NCI-H345 (cell line): ENCODE data around the gene CDK9.
"Not testable (repeated sequence)": the region's sequence is repeated elsewhere in the genome, so short reads cannot be mapped to it uniquely, and the experiment has no call there.

Source experiments
- DNase-seq: peaks from one replicate; lab custom pipeline; 2025; lab: John Stamatoyannopoulos, UW

The CDK9 gene

DNA sequence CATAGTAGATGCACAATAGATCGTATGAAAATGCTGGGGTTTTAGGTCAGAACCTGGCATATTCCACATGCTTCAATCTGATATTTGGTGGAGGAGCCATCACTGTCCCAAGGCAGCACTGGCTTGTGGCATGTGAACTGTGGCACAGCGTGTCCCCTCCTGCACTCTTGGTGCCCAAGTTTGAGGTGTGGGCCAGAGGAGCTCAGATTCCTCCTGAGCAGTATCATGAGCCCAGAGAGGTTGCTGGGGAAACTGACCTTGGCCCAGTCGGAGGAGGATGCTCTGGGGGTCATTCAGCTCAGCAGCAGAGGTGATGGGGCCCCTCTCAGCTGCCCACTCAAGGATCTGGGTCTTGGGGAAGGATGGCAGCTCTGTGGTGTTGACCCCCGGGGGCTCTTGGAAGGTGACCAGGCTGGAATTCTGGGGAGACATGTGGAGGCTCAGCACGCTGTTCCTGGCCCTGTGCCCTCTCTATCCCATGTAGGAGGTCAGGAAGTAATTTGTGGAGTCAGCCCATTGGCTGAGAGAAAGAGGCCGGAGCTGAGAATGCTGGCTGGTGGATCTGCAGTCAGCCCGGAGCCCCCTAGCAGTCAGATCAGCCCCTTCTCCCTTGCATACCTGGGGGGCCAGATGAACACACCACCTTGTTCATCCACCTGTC, 40.5 kb downstream of the CDK9 start:
- no peak for DNase-seq

DNA sequence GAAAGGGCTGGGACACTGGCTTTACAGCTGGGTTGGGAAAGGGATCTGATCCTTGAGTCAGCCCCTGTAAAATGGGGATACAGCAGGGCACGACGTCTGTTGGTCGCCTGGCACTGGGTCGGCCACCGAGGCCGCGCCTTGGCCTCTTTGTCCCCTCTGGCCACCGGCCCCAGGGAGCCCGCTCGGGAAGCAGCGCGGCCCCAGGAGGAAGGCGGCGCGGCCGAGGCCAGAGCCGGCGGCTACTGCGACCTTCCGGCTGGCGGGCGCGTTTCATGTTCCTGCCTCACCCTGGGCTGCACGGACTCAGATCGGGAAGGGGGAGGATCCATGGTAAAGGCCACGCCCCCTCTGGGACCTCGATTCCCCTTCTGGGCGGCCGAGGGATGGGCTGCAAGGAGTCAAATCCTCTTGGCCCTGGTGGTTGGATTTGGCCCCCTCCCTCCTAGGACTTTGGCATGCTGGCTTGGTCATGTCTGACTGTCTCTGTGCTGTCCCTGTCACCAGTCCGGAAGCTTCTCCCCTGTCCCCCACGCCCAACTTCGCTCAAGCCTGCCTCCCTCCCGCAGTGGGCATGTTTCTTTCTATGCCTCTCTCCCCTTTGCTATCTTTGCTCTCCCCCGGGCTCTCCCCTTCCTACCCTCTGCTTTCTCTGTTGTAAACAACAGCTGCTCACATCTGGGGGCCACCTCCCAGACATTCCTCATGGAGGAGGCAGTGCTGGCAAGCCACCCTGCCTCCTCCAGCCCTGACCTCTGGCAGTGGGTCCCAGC, 42.6 kb downstream of the CDK9 start:
- DNase-seq = no peak

DNA sequence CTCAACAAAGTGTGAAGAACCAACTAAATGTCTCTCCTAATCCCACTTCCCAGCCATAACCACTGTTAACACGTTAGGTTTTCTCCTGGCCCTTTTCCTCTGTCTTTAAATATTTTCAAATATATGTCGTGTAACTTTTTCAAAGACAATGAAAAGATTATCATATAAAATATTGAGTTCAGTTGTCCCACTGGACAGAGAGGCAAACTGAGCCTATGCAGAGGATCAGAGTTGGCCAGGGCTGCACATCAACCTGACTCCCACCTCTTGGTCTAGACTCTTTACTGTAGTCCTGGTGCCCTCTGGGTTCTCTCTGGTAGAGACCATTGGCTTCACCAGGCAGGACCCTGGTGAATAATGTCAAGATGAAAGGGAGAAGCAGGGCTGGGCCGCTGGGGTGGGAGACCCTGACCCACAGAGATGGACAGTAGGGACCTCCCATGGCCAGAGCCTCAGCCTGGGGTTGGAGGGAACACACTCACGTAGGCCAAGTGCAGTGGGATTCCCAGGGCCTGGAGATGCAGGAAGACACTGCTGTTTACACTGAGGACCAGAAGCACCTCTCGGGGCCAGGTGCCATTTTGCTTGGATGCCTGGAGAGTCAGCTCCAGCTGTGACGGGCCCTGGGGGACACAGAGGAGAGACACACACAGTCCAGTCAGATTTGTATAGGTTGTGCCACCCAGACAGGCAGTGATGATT, 43.5 kb downstream of the CDK9 start:
- no peak for DNase-seq

DNA sequence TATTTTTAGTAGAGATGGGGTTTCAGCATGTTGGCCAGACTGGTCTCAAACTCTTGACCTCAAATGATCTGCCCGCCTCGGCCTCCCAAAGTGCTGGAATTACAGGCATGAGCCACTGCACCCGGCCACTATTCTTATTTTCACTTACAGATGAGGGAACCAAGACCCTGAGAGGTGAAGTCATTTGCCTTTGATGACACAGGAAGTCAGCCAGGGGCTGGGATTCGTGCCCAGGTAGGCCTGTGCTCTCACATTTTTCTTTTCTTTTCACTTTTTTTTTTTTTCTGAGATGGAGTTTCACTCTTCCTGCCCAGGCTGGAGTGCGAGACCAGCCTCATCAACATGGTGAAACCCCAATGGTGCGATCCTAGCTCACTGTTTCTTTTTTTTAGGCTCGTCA, 46.4 kb downstream of the CDK9 start:
- DNase-seq = no peak

DNA sequence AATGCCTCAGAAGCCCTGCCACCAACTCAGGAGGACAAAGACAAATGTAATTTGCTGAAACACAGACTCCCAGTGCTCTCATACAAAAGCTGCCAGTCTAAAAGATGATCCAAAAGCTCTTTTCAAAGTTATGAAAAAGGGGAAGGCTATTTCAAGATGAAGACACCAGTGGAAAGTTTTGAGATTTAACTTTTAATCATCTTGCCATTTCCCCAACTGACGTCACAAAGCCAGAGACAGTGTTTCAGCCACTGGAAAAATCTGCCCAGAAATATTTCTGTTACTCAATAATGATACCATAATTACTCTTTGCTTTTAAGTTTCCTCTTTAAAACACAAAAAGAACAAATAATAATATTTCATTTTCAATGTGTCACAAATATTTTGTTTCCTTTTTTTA, 47.7 kb downstream of the CDK9 start:
- no peak for DNase-seq

DNA sequence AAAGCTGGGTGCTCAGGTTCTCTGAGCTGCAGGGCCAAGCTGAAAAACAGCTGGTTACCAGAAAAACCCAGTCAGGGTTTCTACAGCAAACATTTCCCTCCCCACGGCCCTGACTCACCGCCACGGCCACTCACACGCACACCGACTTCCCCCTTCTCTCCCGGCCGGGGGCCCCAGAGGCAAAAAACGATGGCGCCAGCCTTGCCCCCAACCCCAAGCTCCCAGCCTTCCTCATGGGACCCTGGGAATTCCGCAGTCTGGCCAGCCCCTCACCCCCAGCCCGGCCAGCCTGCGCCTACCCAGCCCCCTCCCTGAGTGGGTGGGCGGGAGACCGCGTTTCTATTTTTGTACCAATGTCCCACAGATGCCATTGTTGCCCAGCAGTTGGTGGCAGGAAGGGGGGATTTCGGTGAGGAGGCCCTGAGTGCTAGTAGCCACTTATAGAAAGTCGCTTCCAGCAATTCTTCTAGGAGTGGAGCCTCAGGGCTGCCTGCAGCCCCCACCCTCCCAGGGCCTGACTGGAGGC, 50.2 kb downstream of the CDK9 start:
- no peak for DNase-seq

DNA sequence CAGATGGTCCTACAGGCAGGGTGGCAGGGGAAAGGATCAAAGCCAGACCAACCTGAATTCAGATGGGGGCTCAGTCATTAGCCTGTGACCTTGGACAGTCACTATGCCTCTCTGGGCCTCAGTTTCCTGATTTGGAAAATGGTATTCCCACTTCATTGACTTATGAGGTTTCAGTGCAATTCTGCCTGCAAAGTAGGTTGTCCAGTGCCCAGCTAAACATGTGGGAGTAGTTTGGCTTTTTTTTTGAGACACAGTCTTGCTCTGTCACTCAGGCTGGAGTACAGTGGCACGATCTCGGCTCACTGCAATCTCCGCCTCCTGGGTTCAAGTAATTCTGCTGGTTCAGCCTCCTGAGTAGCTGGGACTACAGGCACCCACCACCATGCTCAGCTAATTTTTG, 50.7 kb downstream of the CDK9 start:
- DNase-seq = not testable (repeated sequence)

DNA sequence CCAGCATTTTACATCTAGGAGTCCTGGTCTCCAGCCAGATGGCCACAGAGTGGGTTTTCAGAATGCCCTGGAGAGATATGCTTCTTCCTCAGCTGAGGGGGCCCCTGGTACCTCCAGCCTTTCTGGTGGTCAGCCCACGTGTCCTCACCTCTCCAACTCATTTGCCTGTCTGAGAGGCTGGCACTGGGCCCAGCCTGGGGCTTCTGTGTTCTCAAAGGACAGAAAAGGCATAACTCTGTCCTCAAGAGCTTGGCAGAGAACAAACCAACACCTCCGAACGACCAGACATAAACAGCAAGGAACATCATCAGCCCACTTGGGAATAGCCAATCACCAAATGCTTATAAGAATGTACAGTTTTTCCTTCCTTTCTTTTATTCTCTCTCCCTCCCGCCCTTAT, 51.5 kb downstream of the CDK9 start:
- DNase-seq = peak; percentile 3

DNA sequence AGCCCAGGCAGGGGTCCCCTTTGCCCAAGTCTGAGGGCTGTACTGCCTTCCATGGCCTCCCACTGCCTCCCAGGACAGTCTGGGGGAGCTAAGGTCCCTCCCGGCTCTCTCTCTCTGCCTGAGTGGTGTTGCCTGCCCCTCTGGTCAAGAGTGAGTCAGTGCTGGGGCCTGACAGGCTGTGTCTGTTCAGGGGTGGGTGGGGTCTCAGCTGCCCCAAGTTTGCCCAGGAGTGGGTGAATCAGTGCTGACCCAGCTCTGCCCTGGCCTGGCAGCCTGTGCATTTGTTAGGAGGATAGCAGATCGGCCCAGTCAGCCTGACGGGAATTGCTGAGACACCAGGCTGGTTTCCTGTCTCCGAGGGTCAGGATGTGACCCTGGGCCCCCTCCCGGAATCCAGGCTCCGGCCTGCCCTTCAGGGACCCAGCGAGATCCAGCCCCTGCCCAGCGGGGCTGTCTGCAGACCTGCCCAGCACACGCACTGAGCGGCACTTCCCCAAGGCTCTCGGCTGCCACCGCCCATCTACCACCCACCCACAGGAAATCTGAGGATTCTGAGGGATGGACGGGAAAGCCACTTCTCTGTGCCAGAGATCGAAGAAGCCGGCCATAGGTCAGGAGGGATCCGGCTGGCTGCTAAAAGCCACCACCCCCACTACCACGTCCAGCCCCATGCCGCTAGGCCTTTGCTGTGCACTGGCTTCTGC, 52.7 kb downstream of the CDK9 start:
- DNase-seq = no peak
